Gastroesophageal sphincter (tissue), 4 donors: Measurements from ENCODE around the gene C1QTNF2. TPM values are rescaled to one million over a fixed set of nuclear protein-coding genes. Genes with fewer than 3 reads are reported as not detected.

Source experiments
- ATAC-seq: fragments of 150-250 bp; one replicate; pipeline ENCODE4 v1.9.1; 2016; ENCODE audit warnings: mild to moderate bottlenecking, moderate library complexity
- H3K27ac ChIP-seq, 4 donors: fragments of 200-600 bp; sonication (generic) in 3 of 4; 1 replicate in 3 of 4; 2 replicates in 1 of 4; pipeline ENCODE4 v1.5.1; 2016 to 2019
- H3K27me3 ChIP-seq: fragments of 200-600 bp; sonication (generic); one replicate; pipeline ENCODE4 v1.5.1; 2019
- H3K36me3 ChIP-seq, 2 donors: fragments of 200-600 bp; sonication (generic); one replicate each; pipeline ENCODE4 v1.5.1; 2019; ENCODE audit warnings: control low read depth in 1 of 2
- H3K4me1 ChIP-seq, 3 donors: fragments of 200-600 bp; sonication (generic); 1 replicate in 2 of 3; 2 replicates in 1 of 3; pipeline ENCODE4 v1.5.1; 2016 to 2019; ENCODE audit warnings: control low read depth in 2 of 3
- H3K4me3 ChIP-seq, 2 donors: fragments of 200-600 bp; sonication (generic); one replicate each; pipeline ENCODE4 v1.5.1; 2019; ENCODE audit warnings: mild to moderate bottlenecking in 1 of 2, moderate library complexity in 1 of 2
- H3K9me3 ChIP-seq, 3 donors: fragments of 200-600 bp; sonication (generic); one replicate each; pipeline ENCODE4 v1.5.1; 2017 to 2019; ENCODE audit warnings: control low read depth in 2 of 3
- EP300 ChIP-seq: sonication (generic); formaldehyde crosslinking; IDR thresholded peaks from one replicate; pipeline ENCODE4 v1.6.1; 2017; ENCODE audit warnings: antibody characterized with exemption, mild to moderate bottlenecking
- POLR2A ChIP-seq, 2 donors: fragments of 450-650 bp; IDR thresholded peaks; one replicate each; pipeline ENCODE4 v1.6.1; 2017; ENCODE audit warnings: antibody characterized with exemption in 2 of 2, mild to moderate bottlenecking in 2 of 2, moderate library complexity in 1 of 2
- POLR2AphosphoS5 ChIP-seq: sonication (generic); formaldehyde crosslinking; IDR thresholded peaks from one replicate; pipeline ENCODE4 v1.6.1; 2017; ENCODE audit warnings: antibody characterized with exemption
- WGBS, 2 donors: methylation state at CpG; one replicate each; pipeline ENCODE4 v1.1.5; 2018; ENCODE audit warnings: low coverage in 1 of 2; 5-methylcytosine and 5-hydroxymethylcytosine counted together
- total RNA-seq, 4 donors: library from RNA; depleted of rRNA; stranded (reverse); fragments of >200 nt; gene quantifications; one replicate each; pipeline ENCODE4 v1.1.0, GENCODE V29; 2016
- TF ChIP-seq, protein P1 (sequence below), 4 experiments: fragments of 200-600 bp in 2 of 4; fragments of 450-650 bp in 2 of 4; sonication (generic) in 1 of 4; IDR thresholded peaks; one replicate each; pipeline ENCODE4 v1.5.1; 2017 to 2019; ENCODE audit warnings: antibody characterized with exemption in 4 of 4, mild to moderate bottlenecking in 2 of 4, moderate library complexity in 2 of 4

The C1QTNF2 gene
- total RNA-seq, 4 donors from 2014 or later = 1.5 to 6.9 (median 3.2) TPM

DNA sequence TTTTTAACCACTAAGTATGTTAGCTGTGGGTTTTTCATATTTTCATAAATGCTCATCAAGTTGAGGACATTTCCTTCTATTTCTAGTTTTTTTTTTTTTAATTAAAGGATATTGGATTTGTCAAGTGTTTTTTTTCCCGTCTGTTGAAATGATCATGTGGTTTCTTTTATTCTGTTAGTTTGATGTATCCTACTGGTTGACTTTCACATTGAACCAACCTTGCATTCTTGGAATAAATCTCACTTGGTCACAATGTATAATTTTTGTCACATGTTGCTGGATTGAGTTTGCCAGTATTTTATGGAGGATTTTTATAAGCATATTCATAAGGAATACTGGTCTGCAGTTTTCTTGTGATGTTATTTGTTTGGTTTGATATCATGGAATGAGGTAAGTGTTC, 17.0 kb upstream of the C1QTNF2 start:
- 92 to 100% methylated on average over 1 of the region's 1 CpG for WGBS, 2 donors

DNA sequence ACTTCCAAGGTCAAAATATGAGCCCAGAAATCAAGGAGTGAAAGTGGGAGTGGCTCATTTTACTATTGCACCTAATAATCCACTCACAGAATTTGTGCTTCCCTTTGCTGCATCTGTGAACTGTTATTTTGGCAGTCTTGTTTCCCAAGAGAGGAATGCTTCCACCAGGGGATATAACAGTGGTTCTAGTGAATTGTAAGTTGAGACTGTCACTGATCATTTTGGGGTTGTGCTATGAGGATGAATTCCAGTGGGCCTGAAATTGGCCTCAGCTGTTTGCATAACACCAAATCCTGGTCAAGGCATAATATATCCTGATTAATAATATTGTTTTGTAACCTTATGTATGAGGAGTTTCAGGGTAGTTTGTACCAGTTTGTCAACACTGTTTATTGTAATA, 15.1 kb upstream of the C1QTNF2 start:
- Histone ChIP-seq H3K36me3 (no peaks in the 10 kb centered on the region), H3K27ac (no peak overlapping the region), H3K27me3 (no peaks in the 10 kb centered on the region), H3K4me1 (no peaks in the 10 kb centered on the region), H3K4me3 (no peak overlapping the region), H3K9me3 (peaks cover 0 to 18% (median 0%) of the 10 kb centered on the region in 3 donors)
- TF ChIP-seq POLR2AphosphoS5 = no peak
- ATAC-seq = no peak

More for the DNA sequence above, 17.0 kb upstream of the C1QTNF2 start:
- no peaks in the 10 kb centered on the region for H3K27me3 ChIP-seq
- H3K9me3 ChIP-seq = peaks cover 0 to 18% (median 0%) of the 10 kb centered on the region in 3 donors
- no peaks in the 10 kb centered on the region for H3K36me3 ChIP-seq
- no peak for ATAC-seq
- TF ChIP-seq EP300 = no peak
- TF ChIP-seq, protein P1, sequence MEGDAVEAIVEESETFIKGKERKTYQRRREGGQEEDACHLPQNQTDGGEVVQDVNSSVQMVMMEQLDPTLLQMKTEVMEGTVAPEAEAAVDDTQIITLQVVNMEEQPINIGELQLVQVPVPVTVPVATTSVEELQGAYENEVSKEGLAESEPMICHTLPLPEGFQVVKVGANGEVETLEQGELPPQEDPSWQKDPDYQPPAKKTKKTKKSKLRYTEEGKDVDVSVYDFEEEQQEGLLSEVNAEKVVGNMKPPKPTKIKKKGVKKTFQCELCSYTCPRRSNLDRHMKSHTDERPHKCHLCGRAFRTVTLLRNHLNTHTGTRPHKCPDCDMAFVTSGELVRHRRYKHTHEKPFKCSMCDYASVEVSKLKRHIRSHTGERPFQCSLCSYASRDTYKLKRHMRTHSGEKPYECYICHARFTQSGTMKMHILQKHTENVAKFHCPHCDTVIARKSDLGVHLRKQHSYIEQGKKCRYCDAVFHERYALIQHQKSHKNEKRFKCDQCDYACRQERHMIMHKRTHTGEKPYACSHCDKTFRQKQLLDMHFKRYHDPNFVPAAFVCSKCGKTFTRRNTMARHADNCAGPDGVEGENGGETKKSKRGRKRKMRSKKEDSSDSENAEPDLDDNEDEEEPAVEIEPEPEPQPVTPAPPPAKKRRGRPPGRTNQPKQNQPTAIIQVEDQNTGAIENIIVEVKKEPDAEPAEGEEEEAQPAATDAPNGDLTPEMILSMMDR (IDR thresholded peaks at IDR 0.05) = no peak
- no peak for TF ChIP-seq POLR2A (IDR thresholded peaks at IDR 0.05)
- TF ChIP-seq POLR2AphosphoS5 = no peak
- peaks cover 0 to 8% (median 0%) of the 10 kb centered on the region in 3 donors for H3K4me1 ChIP-seq
- H3K4me3 ChIP-seq = no peak overlapping the region
- H3K27ac ChIP-seq = no peak overlapping the region

DNA sequence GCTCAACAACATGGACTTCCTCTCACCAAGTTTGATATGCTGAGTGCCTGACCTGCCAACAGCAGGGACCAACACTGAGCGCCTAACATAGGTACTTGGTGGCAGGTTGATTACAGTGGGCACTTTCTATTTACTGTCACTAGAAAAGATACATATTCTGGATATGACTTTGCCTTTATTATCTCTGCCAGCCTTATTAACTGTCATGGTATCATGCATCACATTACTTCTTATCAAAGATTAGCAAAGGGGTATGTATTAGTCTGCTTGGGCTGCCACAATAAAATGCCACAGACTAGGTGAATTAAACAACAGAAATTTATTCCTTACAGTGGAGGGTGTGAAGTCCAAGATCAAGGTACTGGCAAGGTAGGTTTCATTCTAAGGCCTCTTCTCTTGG, 14.3 kb upstream of the C1QTNF2 start:
- Histone ChIP-seq H3K9me3 (peaks cover 0 to 18% (median 0%) of the 10 kb centered on the region in 3 donors), H3K27ac (no peak overlapping the region), H3K4me1 (no peaks in the 10 kb centered on the region), H3K36me3 (no peaks in the 10 kb centered on the region), H3K27me3 (no peaks in the 10 kb centered on the region), H3K4me3 (no peak overlapping the region)
- TF ChIP-seq POLR2AphosphoS5 = no peak
- TF ChIP-seq, protein P1 (IDR thresholded peaks at IDR 0.05) = no peak
- WGBS, 2 donors = 100% methylated on average over 1 of the region's 1 CpG
- no peak for ATAC-seq

DNA sequence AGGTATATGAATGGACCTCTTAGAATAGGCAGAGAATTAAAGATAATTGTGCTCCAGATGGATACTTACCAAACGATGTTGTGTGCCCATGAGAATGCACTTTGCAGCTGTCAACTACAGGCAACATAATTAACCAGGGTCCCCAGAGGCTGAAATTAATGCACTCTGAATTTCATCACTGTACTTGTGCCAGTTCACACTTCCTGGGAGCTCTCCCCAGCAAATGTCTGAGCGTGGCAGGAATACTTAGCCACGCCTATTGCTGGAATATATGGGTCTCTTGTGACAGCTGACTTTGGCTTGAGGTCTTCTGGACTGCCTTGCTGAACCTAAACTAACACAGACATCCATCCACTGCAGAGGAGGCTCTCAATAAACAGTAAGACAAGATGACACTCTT, 11.9 kb upstream of the C1QTNF2 start:
- WGBS, 2 donors = 36 to 88% methylated on average over 3 of the region's 3 CpGs
- TF ChIP-seq EP300 = no peak
- no peak for TF ChIP-seq POLR2AphosphoS5
- TF ChIP-seq, protein P1 (IDR thresholded peaks at IDR 0.05) = no peak
- no peak for TF ChIP-seq POLR2A (IDR thresholded peaks at IDR 0.05)
- Histone ChIP-seq H3K36me3 (no peaks in the 10 kb centered on the region), H3K9me3 (peaks cover 0 to 10% (median 0%) of the 10 kb centered on the region in 3 donors), H3K27ac (no peak overlapping the region), H3K4me1 (peaks cover 0 to 10% (median 0%) of the 10 kb centered on the region in 3 donors), H3K4me3 (no peak overlapping the region), H3K27me3 (no peaks in the 10 kb centered on the region)
- no peak for ATAC-seq

DNA sequence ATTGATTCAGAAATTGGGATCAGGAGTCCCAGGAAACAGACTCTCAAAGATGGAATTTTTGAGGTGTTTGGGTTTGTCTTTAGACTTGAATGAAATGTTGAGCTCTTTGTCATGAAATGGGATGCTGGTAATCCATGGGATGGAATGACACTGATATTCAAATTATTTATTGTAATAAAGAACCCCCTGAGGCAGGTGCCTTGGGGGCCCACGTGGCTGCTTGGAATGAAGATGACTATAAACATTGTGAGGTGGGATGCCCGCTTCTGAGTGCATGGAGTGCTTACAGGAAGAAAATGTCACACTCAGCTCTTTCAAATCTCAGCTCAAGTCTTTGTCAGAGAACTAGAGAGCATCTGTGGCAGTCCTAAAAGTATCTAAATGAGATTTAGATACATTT, 9.6 kb upstream of the C1QTNF2 start:
- H3K36me3 ChIP-seq = no peaks in the 10 kb centered on the region
- peaks cover 0 to 10% (median 0%) of the 10 kb centered on the region in 3 donors for H3K4me1 ChIP-seq
- TF ChIP-seq POLR2A (IDR thresholded peaks at IDR 0.05) = no peak
- TF ChIP-seq, protein P1 (IDR thresholded peaks at IDR 0.05) = no peak
- no peak for TF ChIP-seq EP300
- TF ChIP-seq POLR2AphosphoS5 = no peak
- ATAC-seq = no peak
- H3K4me3 ChIP-seq = no peak overlapping the region
- H3K9me3 ChIP-seq = no peaks in the 10 kb centered on the region
- no peaks in the 10 kb centered on the region for H3K27me3 ChIP-seq
- no peak overlapping the region for H3K27ac ChIP-seq
- WGBS, 2 donors = 83 to 95% methylated on average over 2 of the region's 2 CpGs
